Cardiac fibroblast (primary cell): ENCODE measurements around the gene CHRD.
"Not testable (repeated sequence)": the region's sequence is repeated elsewhere in the genome, so short reads cannot be mapped to it uniquely, and the experiment has no call there.

Experiments used
- DNase-seq, 2 donors: peaks; one replicate each; pipeline versions ENCODE4 v3.0.0 to v3.0.0-alpha.2; 2010; ENCODE audit warnings: low read depth in 2 of 2
- H3K4me3 ChIP-seq, 2 donors: replicated peaks in 1 of 2; 1 replicate in 1 of 2; 2 replicates in 1 of 2; pipeline ENCODE4 v1.5.1; 2011; ENCODE audit warnings: low read depth in 2 of 2, low read length in 2 of 2, mild to moderate bottlenecking in 2 of 2, moderate library complexity in 1 of 2
- CTCF ChIP-seq: IDR thresholded peaks from one replicate; pipeline ENCODE4 v1.5.1; 2011; ENCODE audit warnings: low read depth, mild to moderate bottlenecking, low read length, inconsistent platforms

Gene CHRD

GRCh38 chr3:184335661-184336546 is 44.0 kb upstream of the CHRD start:
- DNase-seq, result peak; percentile 80 to 84
- peak overlapping the region; percentile 60 to 69 for H3K4me3 ChIP-seq
- no peak for TF ChIP-seq CTCF

- peak; percentile 72 to 80 for DNase-seq
- TF ChIP-seq CTCF, result no peak
- H3K4me3 ChIP-seq, result peak overlapping the region; percentile 60 to 69
Measured at GRCh38 chr3:184336547-184337398, 43.1 kb upstream of the CHRD start.

GRCh38 chr3:184337399-184337714 is 42.5 kb upstream of the CHRD start, which contains the start of gene FAM131A:
Gene FAM131A, plus strand, starts transcription at chr3:184337600. Its CDS starts 31 bp downstream, at chr3:184337631.
- no peak for TF ChIP-seq CTCF
- peak within 1 kb of the TSS; percentile 60 to 69 for H3K4me3 ChIP-seq
- peak in 1 of 2 donors; percentile 79 for DNase-seq

GRCh38 chr3:184337981-184338380 is 41.9 kb upstream of the CHRD start:
- no peak for TF ChIP-seq CTCF
- peak overlapping the region; percentile 13 to 69 for H3K4me3 ChIP-seq
- no peak for DNase-seq

GRCh38 chr3:184338511-184338945 is 41.3 kb upstream of the CHRD start:
- peak overlapping the region; percentile 30 to 49 for H3K4me3 ChIP-seq
- TF ChIP-seq CTCF, result peak; percentile 23
- DNase-seq, result peak; percentile 91 to 93

GRCh38 chr3:184339001-184339400 is 40.9 kb upstream of the CHRD start:
- no peak for DNase-seq
- peak overlapping the region; percentile 30 to 49 for H3K4me3 ChIP-seq
- no peak for TF ChIP-seq CTCF

- not testable (repeated sequence) for DNase-seq, H3K4me3 ChIP-seq
Measured at GRCh38 chr3:184339451-184340135, 40.3 kb upstream of the CHRD start.
